Measurements from ENCODE around the gene ISG15. TPM values are rescaled to one million over a fixed set of nuclear protein-coding genes. Genes with fewer than 3 reads are reported as not detected.
"Not testable (repeated sequence)": the region's sequence is repeated elsewhere in the genome, so short reads cannot be mapped to it uniquely, and the experiment has no call there.

ISG15 gene
- total and polyA plus RNA-seq, 4 experiments from 2014 or later, result 31.6 to 309 (median 123) TPM

DNA sequence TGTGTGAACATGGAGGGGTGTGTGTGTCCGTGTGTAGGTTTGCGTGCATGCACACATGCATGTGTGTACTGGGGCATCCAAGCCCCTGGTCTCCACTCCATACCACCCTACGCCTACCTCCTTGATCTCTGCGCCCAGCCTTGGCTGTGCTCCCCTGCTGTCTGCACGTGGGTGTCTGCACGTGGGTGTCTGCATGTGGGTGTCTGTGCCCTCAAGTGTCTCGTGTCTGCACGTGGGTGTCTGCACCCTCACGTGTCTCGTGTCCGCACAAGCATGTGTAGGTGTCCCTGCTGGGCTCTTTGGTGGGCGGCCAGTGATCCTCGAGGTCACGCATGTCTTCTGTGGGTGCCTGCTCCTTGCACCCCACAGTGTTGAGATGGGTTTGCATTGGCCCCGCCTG, 39.7 kb downstream of the ISG15 start:
- Histone ChIP-seq H3K27ac (ENCODE audit: low read depth, low read length) (no peak overlapping the region), H3K4me3 (ENCODE audit: low read length in 2 of 2) (no peak overlapping the region), H3K4me1 (ENCODE audit: insufficient read depth, low read length) (no peaks in the 10 kb centered on the region), H3K36me3 (ENCODE audit: insufficient read depth, low read length) (no peaks in the 10 kb centered on the region), H3K9me3 (ENCODE audit: control insufficient read depth in 1 of 2, low read length in 2 of 2) (no peaks in the 10 kb centered on the region), H3K27me3 (ENCODE audit: insufficient read depth, low read length) (no peaks in the 10 kb centered on the region)
- Mint-ChIP-seq H3K27ac (no peak overlapping the region), H3K4me3 (peak overlapping the region in 1 of 8 donors; percentile 9), H3K27me3 (peaks cover 0 to 7% of the 10 kb centered on the region in 2 donors), H3K4me1 (peaks cover 0 to 3% (median 1%) of the 10 kb centered on the region in 4 donors), H3K9me3 (no peaks in the 10 kb centered on the region), H3K36me3 (no peaks in the 10 kb centered on the region)
- intact Hi-C loops (cut with micrococcal nuclease), result no loop called here
- ChIA-PET POLR2A (ENCODE audit: partially characterized antibody) (no interaction called here), CTCF (ENCODE audit: partially characterized antibody) (no interaction called here)
- DNase-seq, result no peak

DNA sequence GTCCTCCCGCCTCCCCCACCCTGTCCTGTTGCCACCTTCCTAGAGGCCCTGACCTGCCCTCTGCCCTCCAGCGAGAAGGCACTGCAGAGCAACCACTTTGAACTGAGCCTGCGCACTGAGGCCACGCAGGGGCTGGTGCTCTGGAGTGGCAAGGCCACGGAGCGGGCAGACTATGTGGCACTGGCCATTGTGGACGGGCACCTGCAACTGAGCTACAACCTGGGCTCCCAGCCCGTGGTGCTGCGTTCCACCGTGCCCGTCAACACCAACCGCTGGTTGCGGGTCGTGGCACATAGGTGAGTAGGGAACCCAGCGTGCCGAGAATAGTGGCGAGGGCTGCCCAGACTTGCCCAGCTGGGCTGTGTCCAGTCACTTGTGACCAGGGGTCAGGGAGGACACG, 40.4 kb downstream of the ISG15 start:
- CTCF ChIA-PET (ENCODE audit: partially characterized antibody), result no interaction called here
- Mint-ChIP-seq H3K4me3 (no peak overlapping the region), H3K4me1 (peaks cover 0 to 8% (median 1%) of the 10 kb centered on the region in 4 donors), H3K36me3 (no peaks in the 10 kb centered on the region), H3K27ac (no peak overlapping the region), H3K9me3 (no peaks in the 10 kb centered on the region), H3K27me3 (peaks cover 3 to 12% of the 10 kb centered on the region in 2 donors)
- no peaks in the 10 kb centered on the region for H3K9me3 ChIP-seq (ENCODE audit: control insufficient read depth in 1 of 2, low read length in 2 of 2)
- no peaks in the 10 kb centered on the region for H3K27me3 ChIP-seq (ENCODE audit: insufficient read depth, low read length)
- peaks cover 1% of the 10 kb centered on the region for H3K4me1 ChIP-seq (ENCODE audit: insufficient read depth, low read length)
- intact Hi-C loops (cut with micrococcal nuclease), result no loop called here
- POLR2A ChIA-PET (ENCODE audit: partially characterized antibody), result no interaction called here
- H3K36me3 ChIP-seq (ENCODE audit: insufficient read depth, low read length), result no peaks in the 10 kb centered on the region
- no peak overlapping the region for H3K4me3 ChIP-seq (ENCODE audit: low read length in 2 of 2)
- no peak overlapping the region for H3K27ac ChIP-seq (ENCODE audit: low read depth, low read length)
- DNase-seq, result no peak

- Histone ChIP-seq H3K4me3 (ENCODE audit: low read length in 2 of 2) (no peak overlapping the region), H3K27ac (ENCODE audit: low read depth, low read length) (no peak overlapping the region), H3K4me1 (ENCODE audit: insufficient read depth, low read length) (peaks cover 6% of the 10 kb centered on the region), H3K9me3 (ENCODE audit: control insufficient read depth in 1 of 2, low read length in 2 of 2) (no peaks in the 10 kb centered on the region), H3K27me3 (ENCODE audit: insufficient read depth, low read length) (no peaks in the 10 kb centered on the region), H3K36me3 (ENCODE audit: insufficient read depth, low read length) (no peaks in the 10 kb centered on the region)
- POLR2A ChIA-PET (ENCODE audit: partially characterized antibody), result no interaction called here
- H3K27ac Mint-ChIP-seq, result no peak overlapping the region
- H3K4me1 Mint-ChIP-seq, result peaks cover 0 to 12% (median 4%) of the 10 kb centered on the region in 4 donors
- no peak for DNase-seq
- no peaks in the 10 kb centered on the region for H3K36me3 Mint-ChIP-seq
- intact Hi-C loops (cut with micrococcal nuclease), result no loop called here
- CTCF ChIA-PET (ENCODE audit: partially characterized antibody), result no interaction called here
- H3K9me3 Mint-ChIP-seq, result no peaks in the 10 kb centered on the region
- no peak overlapping the region for H3K4me3 Mint-ChIP-seq
- H3K27me3 Mint-ChIP-seq, result peaks cover 7 to 15% of the 10 kb centered on the region in 2 donors
These were observed 40.9 kb downstream of the ISG15 start for GRCh38 chr1:1054099-1054700.

DNA sequence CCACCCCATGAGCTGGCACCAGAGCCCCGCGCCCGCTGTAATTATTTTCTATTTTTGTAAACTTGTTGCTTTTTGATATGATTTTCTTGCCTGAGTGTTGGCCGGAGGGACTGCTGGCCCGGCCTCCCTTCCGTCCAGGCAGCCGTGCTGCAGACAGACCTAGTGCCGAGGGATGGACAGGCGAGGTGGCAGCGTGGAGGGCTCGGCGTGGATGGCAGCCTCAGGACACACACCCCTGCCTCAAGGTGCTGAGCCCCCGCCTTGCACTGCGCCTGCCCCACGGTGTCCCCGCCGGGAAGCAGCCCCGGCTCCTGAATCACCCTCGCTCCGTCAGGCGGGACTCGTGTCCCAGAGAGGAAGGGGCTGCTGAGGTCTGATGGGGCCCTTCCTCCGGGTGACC, 41.7 kb downstream of the ISG15 start:
- no peak overlapping the region for H3K4me3 ChIP-seq (ENCODE audit: low read length in 2 of 2)
- no peaks in the 10 kb centered on the region for H3K27me3 ChIP-seq (ENCODE audit: insufficient read depth, low read length)
- no peak for DNase-seq
- no peak overlapping the region for H3K4me3 Mint-ChIP-seq
- H3K9me3 Mint-ChIP-seq, result no peaks in the 10 kb centered on the region
- no peak overlapping the region for H3K27ac ChIP-seq (ENCODE audit: low read depth, low read length)
- no peaks in the 10 kb centered on the region for H3K9me3 ChIP-seq (ENCODE audit: control insufficient read depth in 1 of 2, low read length in 2 of 2)
- intact Hi-C loops (cut with micrococcal nuclease), result no loop called here
- ChIA-PET CTCF (ENCODE audit: partially characterized antibody) (no interaction called here), POLR2A (ENCODE audit: partially characterized antibody) (no interaction called here)
- peaks cover 7 to 15% of the 10 kb centered on the region in 2 donors for H3K27me3 Mint-ChIP-seq
- peaks cover 11% of the 10 kb centered on the region for H3K4me1 ChIP-seq (ENCODE audit: insufficient read depth, low read length)
- H3K27ac Mint-ChIP-seq, result no peak overlapping the region
- peaks cover 0 to 12% (median 4%) of the 10 kb centered on the region in 4 donors for H3K4me1 Mint-ChIP-seq
- no peaks in the 10 kb centered on the region for H3K36me3 Mint-ChIP-seq
- no peaks in the 10 kb centered on the region for H3K36me3 ChIP-seq (ENCODE audit: insufficient read depth, low read length)

- Histone ChIP-seq H3K36me3 (ENCODE audit: insufficient read depth, low read length) (no peaks in the 10 kb centered on the region), H3K27ac (ENCODE audit: low read depth, low read length) (no peak overlapping the region), H3K9me3 (ENCODE audit: control insufficient read depth in 1 of 2, low read length in 2 of 2) (no peaks in the 10 kb centered on the region), H3K4me1 (ENCODE audit: insufficient read depth, low read length) (peaks cover 15% of the 10 kb centered on the region), H3K27me3 (ENCODE audit: insufficient read depth, low read length) (peaks cover under 1% of the 10 kb centered on the region), H3K4me3 (ENCODE audit: low read length in 2 of 2) (no peak overlapping the region)
- H3K27ac Mint-ChIP-seq, result no peak overlapping the region
- ChIA-PET POLR2A (ENCODE audit: partially characterized antibody) (no interaction called here), CTCF (ENCODE audit: partially characterized antibody) (interaction anchor here (1.2 kb wide), 1 partner anchor 10 kb away, joined by 3 read pairs; no protein-coding TSS in a partner anchor)
- peaks cover 0 to 12% (median 5%) of the 10 kb centered on the region in 4 donors for H3K4me1 Mint-ChIP-seq
- DNase-seq, result no peak
- intact Hi-C loops (cut with micrococcal nuclease), result no loop called here
- H3K9me3 Mint-ChIP-seq, result no peaks in the 10 kb centered on the region
- peak overlapping the region in 1 of 8 donors; percentile 27 for H3K4me3 Mint-ChIP-seq
- peaks cover 12 to 21% of the 10 kb centered on the region in 2 donors for H3K27me3 Mint-ChIP-seq
- H3K36me3 Mint-ChIP-seq, result no peaks in the 10 kb centered on the region
These were observed 42.8 kb downstream of the ISG15 start for GRCh38 chr1:1055841-1056736.

DNA sequence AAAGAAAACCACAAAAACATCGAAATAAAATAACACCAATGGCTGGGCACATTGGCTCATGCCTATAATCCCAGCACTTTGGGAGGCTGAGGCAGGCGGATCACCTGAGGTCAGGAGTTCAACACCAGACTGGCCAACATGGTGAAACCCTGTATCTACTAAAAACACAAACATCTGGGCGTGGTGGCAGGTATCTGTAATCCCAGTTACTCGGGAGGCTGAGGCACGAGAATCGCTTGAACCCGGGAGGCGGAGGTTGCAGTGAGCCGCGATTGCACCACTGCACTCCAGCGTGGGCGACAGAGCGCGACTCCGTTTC, 44.4 kb downstream of the ISG15 start:
- POLR2A ChIA-PET (ENCODE audit: partially characterized antibody); H3K27ac ChIP-seq (ENCODE audit: low read depth, low read length); H3K36me3 ChIP-seq (ENCODE audit: insufficient read depth, low read length); H3K9me3 Mint-ChIP-seq; DNase-seq; H3K4me3 ChIP-seq (ENCODE audit: low read length in 2 of 2); H3K9me3 ChIP-seq (ENCODE audit: control insufficient read depth in 1 of 2, low read length in 2 of 2); intact Hi-C loops (cut with micrococcal nuclease); H3K36me3 Mint-ChIP-seq: not testable (repeated sequence)
- Mint-ChIP-seq H3K4me3 (peak overlapping the region in 3 of 8 donors; percentile 26 to 60 (median 34)), H3K27ac (peak overlapping the region in 1 of 7 donors; percentile 55), H3K4me1 (peaks cover 0 to 12% (median 3%) of the 10 kb centered on the region in 4 donors), H3K27me3 (peaks cover 12 to 22% of the 10 kb centered on the region in 2 donors)
- Histone ChIP-seq H3K27me3 (ENCODE audit: insufficient read depth, low read length) (peaks cover 10% of the 10 kb centered on the region), H3K4me1 (ENCODE audit: insufficient read depth, low read length) (peaks cover 15% of the 10 kb centered on the region)
- CTCF ChIA-PET (ENCODE audit: partially characterized antibody), result interaction anchor here (1.2 kb wide), 1 partner anchor 8 kb away, joined by 3 read pairs; no protein-coding TSS in a partner anchor

DNA sequence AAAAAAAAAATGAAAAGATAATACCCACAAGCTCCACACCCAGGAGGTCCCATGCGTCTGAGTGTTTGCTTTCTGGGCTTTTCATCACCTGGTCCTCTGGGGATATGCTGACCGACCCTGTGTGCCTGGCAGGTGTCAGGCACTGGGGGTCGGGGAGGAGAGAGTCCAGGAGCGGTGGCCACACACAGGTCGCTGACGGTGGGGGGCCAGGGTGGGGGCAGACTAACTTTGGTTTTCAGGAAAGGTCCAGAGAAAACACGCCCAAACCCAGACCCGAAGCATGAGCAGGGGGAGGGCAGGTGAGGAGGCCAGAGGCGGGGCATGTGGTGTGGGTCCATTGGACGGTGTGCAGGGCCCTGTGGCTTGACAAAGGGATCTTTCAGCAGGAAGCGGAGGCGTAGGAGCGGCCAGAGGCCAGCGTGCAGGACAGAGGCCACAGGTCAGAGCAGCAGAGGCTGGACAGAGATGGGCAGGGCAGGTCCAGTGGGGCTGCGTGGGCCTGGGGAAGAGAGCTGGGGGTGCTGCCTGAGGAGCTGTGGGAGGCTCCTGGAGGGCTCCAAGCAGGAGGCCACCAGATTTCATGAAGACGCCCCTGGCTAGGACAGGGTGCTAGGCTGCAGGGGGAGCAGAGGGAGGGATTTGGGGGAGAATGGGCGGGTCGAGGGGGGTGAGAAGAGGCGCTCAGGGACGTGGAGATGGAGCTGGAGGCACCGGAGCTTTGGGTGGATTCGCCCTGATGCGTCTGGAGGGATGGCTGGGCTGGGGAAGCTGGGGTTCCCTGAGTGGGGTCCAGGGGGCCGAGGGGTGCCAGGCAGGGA, 45.0 kb downstream of the ISG15 start:
- Mint-ChIP-seq H3K4me3 (peak overlapping the region; percentile 63 to 84 (median 70)), H3K9me3 (no peaks in the 10 kb centered on the region), H3K27me3 (peaks cover 12 to 20% of the 10 kb centered on the region in 2 donors), H3K36me3 (no peaks in the 10 kb centered on the region), H3K27ac (peak overlapping the region in 3 of 7 donors; percentile 53 to 78 (median 55)), H3K4me1 (peaks cover 0 to 12% (median 3%) of the 10 kb centered on the region in 4 donors)
- ChIA-PET CTCF (ENCODE audit: partially characterized antibody) (interaction anchor here (0.6 to 1.0 kb wide), 2 partner anchors 56 to 74 kb away, joined by 3 to 4 read pairs; no protein-coding TSS in a partner anchor), POLR2A (ENCODE audit: partially characterized antibody) (no interaction called here)
- no peak overlapping the region for H3K27ac ChIP-seq (ENCODE audit: low read depth, low read length)
- H3K4me3 ChIP-seq (ENCODE audit: low read length in 2 of 2), result peak overlapping the region in 1 of 2 donors; percentile 32
- intact Hi-C loops (cut with micrococcal nuclease), result no loop called here
- peaks cover 11% of the 10 kb centered on the region for H3K27me3 ChIP-seq (ENCODE audit: insufficient read depth, low read length)
- no peaks in the 10 kb centered on the region for H3K36me3 ChIP-seq (ENCODE audit: insufficient read depth, low read length)
- H3K4me1 ChIP-seq (ENCODE audit: insufficient read depth, low read length), result peaks cover 16% of the 10 kb centered on the region
- no peaks in the 10 kb centered on the region for H3K9me3 ChIP-seq (ENCODE audit: control insufficient read depth in 1 of 2, low read length in 2 of 2)
- no peak for DNase-seq
